Activated naive CD8-positive, alpha-beta T cell treated with anti-CD3 and anti-CD28 coated beads, Interleukin-2, amount 50 U/mL, for 24 hours (primary cell): ENCODE results near the gene PRR23B.

Experiments used
- ATAC-seq: fragments of 150-1000 bp; cut with Tn5 transposase; one replicate; pipeline ENCODE4 v1.10.0; 2021
- DNase-seq: peaks from one replicate; pipeline ENCODE4 v3.0.0; 2021
- H3K27ac Mint-ChIP-seq: one replicate; pipeline ENCODE4 v1.8.0; 2021; ENCODE audit warnings: mild to moderate bottlenecking, mixed read lengths
- H3K27me3 Mint-ChIP-seq: one replicate; pipeline ENCODE4 v1.8.0; 2021; ENCODE audit warnings: mixed read lengths
- H3K36me3 Mint-ChIP-seq: one replicate; pipeline ENCODE4 v1.8.0; 2021; ENCODE audit warnings: low read depth, mixed read lengths
- H3K4me1 Mint-ChIP-seq: one replicate; pipeline ENCODE4 v1.8.0; 2021; ENCODE audit warnings: mixed read lengths
- H3K4me3 Mint-ChIP-seq: one replicate; pipeline ENCODE4 v1.8.0; 2021; ENCODE audit warnings: mild to moderate bottlenecking, moderate library complexity, mixed read lengths
- H3K9me3 Mint-ChIP-seq: one replicate; pipeline ENCODE4 v1.8.0; 2021; ENCODE audit warnings: mixed read lengths

Gene PRR23B

DNA sequence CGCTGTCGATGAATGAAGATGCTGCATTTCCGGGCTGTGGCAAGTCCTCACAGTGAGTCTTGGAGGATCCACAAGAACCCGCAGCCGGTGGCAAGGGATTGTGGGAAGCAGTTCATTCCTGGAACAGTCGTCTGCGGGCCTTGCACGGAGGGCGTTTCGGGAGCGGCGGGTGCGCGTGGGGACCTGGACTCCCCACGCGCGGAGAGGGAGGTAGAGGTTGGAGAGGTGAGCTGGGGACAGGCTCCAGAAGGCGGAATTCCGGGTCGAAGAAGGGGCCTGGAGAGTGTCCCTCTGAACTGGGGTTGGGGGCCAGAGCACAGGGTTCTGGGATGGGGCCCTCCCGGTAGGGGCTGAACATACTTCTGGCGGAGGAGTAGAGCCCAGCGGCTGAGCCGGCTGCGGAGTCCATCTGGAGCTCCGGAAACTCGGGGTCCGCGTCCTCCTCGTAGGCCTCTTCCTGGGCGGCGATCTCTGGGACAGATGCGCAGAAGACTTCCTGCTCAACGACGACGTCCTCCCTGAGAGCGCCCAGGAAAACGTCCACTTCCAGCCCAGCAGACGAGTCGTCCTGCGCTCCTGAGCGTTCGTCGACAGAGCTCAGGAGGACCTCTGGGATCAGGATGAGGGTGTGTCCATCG is 15.3 kb downstream of the PRR23B start:
- ATAC-seq (no peak), DNase-seq (no peak)
- peaks cover 12% of the 10 kb centered on the region for H3K9me3 Mint-ChIP-seq
- no peaks in the 10 kb centered on the region for H3K36me3 Mint-ChIP-seq
- no peak overlapping the region for H3K4me3 Mint-ChIP-seq
- peaks cover 7% of the 10 kb centered on the region for H3K27me3 Mint-ChIP-seq
- no peaks in the 10 kb centered on the region for H3K4me1 Mint-ChIP-seq
- no peak overlapping the region for H3K27ac Mint-ChIP-seq

DNA sequence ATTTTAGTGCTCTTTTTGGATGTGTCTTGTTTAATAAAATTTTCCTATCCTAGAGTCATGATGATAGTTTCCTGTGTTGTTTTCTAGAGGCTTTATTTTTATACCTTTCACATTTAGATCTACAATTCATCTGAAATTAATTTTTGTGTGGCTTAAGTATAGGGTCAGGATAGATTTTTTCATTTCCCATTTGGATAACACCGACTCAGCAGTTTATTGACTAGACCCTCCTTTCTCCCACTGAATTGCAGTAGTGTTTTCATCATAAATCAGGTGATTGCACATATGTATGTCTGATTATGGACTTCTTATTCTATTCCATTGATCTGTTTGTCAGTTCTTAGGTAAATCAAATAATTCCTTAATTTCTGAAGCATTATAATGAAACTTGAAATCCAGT is 25.0 kb downstream of the PRR23B start:
- H3K4me3 Mint-ChIP-seq, result no peak overlapping the region
- no peaks in the 10 kb centered on the region for H3K4me1 Mint-ChIP-seq
- no peak for DNase-seq
- H3K9me3 Mint-ChIP-seq, result peaks cover under 1% of the 10 kb centered on the region
- no peak for ATAC-seq
- peaks cover 14% of the 10 kb centered on the region for H3K27me3 Mint-ChIP-seq
- H3K36me3 Mint-ChIP-seq, result no peaks in the 10 kb centered on the region
- H3K27ac Mint-ChIP-seq, result no peak overlapping the region

DNA sequence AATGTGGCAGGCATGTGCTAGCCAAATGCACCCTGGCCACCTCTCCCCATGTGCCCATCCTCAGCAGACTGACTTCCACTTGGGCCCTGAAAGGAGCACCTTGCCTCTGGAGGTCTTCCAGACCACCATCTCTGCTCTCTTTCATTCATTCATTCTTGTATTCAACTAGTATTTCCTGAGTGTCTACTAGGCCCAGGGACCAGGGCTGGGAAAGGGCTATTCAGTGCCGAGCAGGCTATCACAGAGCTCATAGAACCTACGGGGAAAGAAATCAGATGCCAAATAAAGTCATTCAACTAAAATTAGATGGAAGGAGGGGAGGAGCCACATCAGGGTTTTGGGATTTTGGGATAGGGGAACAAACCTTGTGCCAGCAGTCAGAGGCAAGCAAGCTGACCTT is 33.5 kb downstream of the PRR23B start:
- Mint-ChIP-seq H3K4me3 (no peak overlapping the region), H3K4me1 (no peaks in the 10 kb centered on the region), H3K9me3 (no peaks in the 10 kb centered on the region), H3K27me3 (peaks cover 2% of the 10 kb centered on the region), H3K27ac (no peak overlapping the region), H3K36me3 (no peaks in the 10 kb centered on the region)
- DNase-seq, result no peak
- ATAC-seq, result no peak

DNA sequence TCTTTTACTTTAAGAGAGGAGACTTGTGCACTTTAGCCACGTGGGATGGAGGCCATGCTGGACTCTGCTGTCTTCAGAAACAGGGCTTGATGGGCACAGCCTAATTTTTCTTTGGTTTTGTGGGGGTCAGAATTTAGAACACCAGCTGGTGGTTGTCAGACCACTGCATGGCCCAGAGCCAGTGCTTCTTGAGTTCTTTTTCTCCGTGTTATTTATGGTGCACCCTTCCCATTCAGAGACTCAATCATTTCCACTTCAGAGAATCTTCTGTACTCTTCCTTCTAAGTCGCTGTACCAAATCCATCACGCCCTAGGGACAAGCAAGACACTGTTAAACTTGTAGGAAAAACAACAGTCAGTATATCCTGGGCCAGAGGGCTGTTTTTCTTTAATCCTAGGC is 34.8 kb downstream of the PRR23B start:
- Mint-ChIP-seq H3K4me3 (no peak overlapping the region), H3K4me1 (no peaks in the 10 kb centered on the region), H3K36me3 (no peaks in the 10 kb centered on the region), H3K27ac (no peak overlapping the region), H3K9me3 (no peaks in the 10 kb centered on the region), H3K27me3 (peaks cover 2% of the 10 kb centered on the region)
- ATAC-seq (no peak), DNase-seq (no peak)

DNA sequence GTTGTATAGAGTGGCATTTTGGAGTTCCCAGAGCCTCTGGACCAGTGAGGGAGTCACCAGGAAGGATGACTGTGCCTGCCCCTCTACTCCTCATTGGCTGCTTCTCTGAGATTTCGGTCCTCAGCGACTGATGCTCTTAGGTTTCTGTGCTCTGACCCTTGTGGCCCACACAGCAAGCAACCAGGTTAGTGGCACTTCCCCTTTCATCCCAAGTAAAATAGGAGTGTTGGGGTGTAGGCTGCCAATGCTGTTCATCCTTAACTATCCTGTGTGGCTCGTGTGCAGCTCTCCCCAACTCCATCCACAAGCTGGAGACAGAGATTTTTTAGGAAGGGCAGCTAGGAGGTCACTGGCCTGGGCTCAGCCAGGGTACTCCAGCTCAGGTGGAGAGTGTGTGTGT is 35.9 kb downstream of the PRR23B start:
- H3K27me3 Mint-ChIP-seq, result peaks cover 7% of the 10 kb centered on the region
- DNase-seq (no peak), ATAC-seq (no peak)
- H3K27ac Mint-ChIP-seq, result no peak overlapping the region
- H3K4me1 Mint-ChIP-seq, result no peaks in the 10 kb centered on the region
- no peak overlapping the region for H3K4me3 Mint-ChIP-seq
- no peaks in the 10 kb centered on the region for H3K9me3 Mint-ChIP-seq
- no peaks in the 10 kb centered on the region for H3K36me3 Mint-ChIP-seq

DNA sequence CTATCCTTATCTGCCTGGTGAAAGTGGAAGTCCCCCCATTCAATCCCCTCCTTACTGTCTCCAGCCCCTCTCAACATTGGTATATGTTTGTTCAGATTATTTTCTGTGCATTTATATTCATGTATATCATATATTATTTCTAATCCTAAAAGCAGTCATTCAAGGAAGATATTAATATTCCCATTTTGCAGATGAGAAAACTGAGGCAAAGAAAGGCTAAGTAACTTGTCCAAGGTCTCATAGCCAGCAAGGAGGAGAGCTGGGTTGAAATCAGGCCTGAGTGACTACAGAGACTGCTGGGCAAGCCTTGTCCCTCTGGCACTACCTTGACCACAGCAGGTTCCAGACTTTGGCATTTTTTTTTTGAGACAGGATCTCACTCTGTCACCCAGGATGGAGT is 44.7 kb downstream of the PRR23B start:
- Mint-ChIP-seq H3K27ac (no peak overlapping the region), H3K9me3 (no peaks in the 10 kb centered on the region)

DNA sequence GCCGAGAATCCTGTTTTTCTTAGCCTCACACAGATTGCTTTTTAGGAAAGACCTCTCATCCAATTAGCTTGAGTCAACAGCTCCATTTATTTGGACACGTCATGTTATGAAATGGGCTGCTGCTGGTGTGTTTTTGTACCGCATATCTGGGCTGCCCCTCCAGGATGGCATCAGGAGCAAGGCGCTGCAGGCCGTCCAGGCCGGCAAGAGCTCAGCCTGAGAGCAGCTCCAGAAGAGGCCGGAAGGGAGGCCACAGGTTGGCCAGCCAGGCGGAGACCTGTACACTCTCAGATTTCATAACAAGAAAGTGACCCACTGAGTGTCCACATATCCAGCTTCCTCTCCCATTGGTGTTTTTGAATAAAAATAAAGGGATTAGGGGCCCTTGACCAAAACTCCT is 45.4 kb downstream of the PRR23B start:
- no peaks in the 10 kb centered on the region for H3K36me3 Mint-ChIP-seq
- DNase-seq (no peak), ATAC-seq (no peak)
- H3K4me3 Mint-ChIP-seq, result no peak overlapping the region
- H3K9me3 Mint-ChIP-seq, result no peaks in the 10 kb centered on the region
- H3K27me3 Mint-ChIP-seq, result peaks cover 10% of the 10 kb centered on the region
- no peak overlapping the region for H3K27ac Mint-ChIP-seq
- no peaks in the 10 kb centered on the region for H3K4me1 Mint-ChIP-seq

More for the DNA sequence above, 44.7 kb downstream of the PRR23B start:
- no peaks in the 10 kb centered on the region for H3K4me1 Mint-ChIP-seq
- no peak for ATAC-seq
- DNase-seq, result no peak
- H3K27me3 Mint-ChIP-seq, result peaks cover 11% of the 10 kb centered on the region
- no peaks in the 10 kb centered on the region for H3K36me3 Mint-ChIP-seq
- H3K4me3 Mint-ChIP-seq, result no peak overlapping the region

DNA sequence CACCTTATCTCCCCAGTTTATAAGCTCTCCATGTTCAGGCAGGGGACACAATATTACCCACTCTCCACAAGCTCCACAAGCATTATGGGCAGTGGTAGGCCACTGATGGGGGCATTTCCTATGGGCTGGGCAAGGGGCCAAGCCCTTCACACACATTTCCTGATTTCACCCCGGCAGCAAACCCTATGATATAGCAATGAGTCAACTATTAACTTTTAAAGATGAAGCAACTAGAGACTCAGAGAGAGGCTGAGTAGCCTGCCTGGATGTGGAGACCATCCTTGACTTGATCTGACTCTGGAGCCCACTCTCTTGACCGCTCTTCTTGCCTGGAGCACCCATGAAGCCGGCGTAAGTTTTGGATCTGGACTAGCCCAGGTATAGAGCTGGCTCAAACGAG is 46.3 kb downstream of the PRR23B start:
- Mint-ChIP-seq H3K36me3 (no peaks in the 10 kb centered on the region), H3K27me3 (peaks cover 6% of the 10 kb centered on the region), H3K4me1 (no peaks in the 10 kb centered on the region), H3K27ac (no peak overlapping the region), H3K9me3 (no peaks in the 10 kb centered on the region), H3K4me3 (no peak overlapping the region)
- ATAC-seq (no peak), DNase-seq (no peak)

DNA sequence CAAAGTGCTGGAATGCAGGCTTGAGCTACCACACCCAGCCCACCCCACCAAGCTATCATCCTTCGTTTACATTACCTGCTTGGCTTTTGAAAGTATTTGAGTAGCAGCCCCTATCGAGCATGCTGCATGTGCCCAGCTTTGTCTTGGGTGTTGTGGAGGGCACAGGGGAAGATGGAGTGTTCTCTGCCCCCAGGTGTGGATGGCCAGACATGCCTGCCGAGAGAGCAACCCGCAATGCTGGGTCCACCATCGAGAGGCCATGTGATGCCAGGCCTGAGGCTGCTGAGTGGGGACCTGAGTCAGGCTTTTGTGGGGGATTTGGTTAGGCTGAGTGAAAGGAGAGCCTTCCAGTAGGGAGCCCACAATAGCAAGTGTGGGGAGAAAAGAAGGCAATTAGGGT is 47.8 kb downstream of the PRR23B start:
- no peaks in the 10 kb centered on the region for H3K36me3 Mint-ChIP-seq
- ATAC-seq (no peak), DNase-seq (no peak)
- H3K4me1 Mint-ChIP-seq, result no peaks in the 10 kb centered on the region
- no peak overlapping the region for H3K4me3 Mint-ChIP-seq
- peaks cover 5% of the 10 kb centered on the region for H3K27me3 Mint-ChIP-seq
- H3K9me3 Mint-ChIP-seq, result no peaks in the 10 kb centered on the region
- no peak overlapping the region for H3K27ac Mint-ChIP-seq

DNA sequence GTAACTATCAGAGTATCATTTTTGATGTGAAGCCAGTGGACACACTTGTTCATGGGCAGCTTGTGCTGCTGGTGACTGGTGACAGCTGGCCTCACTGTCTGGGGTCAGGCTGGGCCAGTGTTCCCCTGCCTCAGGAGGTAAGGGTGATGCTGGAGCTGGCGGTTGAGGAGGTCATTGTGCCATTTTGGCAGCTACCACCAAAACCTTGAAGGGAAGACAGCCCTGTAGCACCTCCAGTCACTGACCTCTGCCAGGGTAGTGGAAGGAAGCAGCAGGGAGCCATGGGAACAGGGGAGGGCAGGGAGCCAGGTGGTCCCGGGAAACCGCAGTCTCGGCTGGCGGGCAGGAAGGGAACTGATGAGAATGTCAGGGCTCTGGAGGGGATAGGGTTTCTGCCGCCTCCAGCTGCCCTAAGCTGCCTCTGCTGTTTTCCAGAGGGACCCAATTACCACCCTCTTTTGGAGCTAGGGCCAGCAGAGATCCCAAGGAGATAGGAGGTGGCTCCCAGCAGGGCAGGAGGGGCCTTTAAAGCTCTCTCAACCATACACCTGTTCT is 48.9 kb downstream of the PRR23B start:
- no peak overlapping the region for H3K27ac Mint-ChIP-seq
- DNase-seq (no peak), ATAC-seq (no peak)
- no peaks in the 10 kb centered on the region for H3K36me3 Mint-ChIP-seq
- no peak overlapping the region for H3K4me3 Mint-ChIP-seq
- H3K4me1 Mint-ChIP-seq, result no peaks in the 10 kb centered on the region
- peaks cover 3% of the 10 kb centered on the region for H3K9me3 Mint-ChIP-seq
- H3K27me3 Mint-ChIP-seq, result peaks cover 8% of the 10 kb centered on the region
